ENCODE results near the gene POC5.
"Not testable (repeated sequence)": the region's sequence is repeated elsewhere in the genome, so short reads cannot be mapped to it uniquely, and the experiment has no call there.

DNA sequence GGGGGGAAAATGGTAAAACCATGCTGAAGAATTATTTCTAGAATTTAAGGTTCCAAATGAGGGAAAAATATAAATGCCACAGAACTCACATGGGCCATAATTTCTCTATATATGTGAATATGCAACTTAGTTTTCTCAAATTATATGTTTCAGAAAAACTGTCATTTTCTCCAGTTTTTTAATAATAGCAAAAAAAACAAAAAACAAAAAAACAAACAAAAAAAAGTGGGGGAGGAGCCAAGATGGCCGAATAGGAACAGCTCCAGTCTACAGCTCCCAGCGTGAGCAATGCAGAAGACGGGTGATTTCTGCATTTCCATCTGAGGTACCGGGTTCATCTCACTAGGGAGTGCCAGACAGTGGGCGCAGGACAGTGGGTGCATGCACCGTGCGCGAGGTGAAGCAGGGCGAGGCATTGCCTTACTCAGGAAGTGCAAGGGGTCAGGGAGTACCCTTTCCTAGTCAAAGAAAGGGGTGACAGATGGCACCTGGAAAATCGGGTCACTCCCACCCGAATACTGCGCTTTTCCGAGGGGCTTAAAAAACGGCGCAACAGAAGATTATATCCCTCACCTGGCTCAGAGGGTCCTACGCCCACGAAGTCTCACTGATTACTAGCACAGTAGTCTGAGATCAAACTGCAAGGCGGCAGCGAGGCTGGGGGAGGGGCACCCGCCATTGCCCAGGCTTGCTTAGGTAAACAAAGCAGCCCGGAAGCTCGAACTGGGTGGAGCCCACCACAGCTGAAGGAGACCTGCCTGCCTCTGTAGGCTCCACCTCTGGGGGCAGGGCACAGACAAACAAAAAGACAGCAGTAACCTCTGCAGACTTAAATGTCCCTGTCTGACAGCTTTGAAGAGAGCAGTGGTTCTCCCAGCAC, 21.5 kb downstream of the POC5 start:
- TF ChIP-seq SP4 (CRISPR knock-in tag; IDR thresholded peaks at IDR 0.05); ARNTL (CRISPR knock-in tag; IDR thresholded peaks at IDR 0.05); MYC (CRISPR knock-in tag; IDR thresholded peaks at IDR 0.05; ENCODE audit: borderline replicate concordance); ZNF274 (CRISPR knock-in tag; IDR thresholded peaks at IDR 0.05); SNAPC2 (CRISPR knock-in tag; IDR thresholded peaks at IDR 0.05); ZNF224 (CRISPR knock-in tag; IDR thresholded peaks at IDR 0.05); TCF7L2 (IDR thresholded peaks at IDR 0.05; ENCODE audit: low read depth, low read length); EED (CRISPR knock-in tag; IDR thresholded peaks at IDR 0.05); CHD2 (IDR thresholded peaks at IDR 0.05; ENCODE audit: low read depth, low read length); ZNF496 (CRISPR knock-in tag; IDR thresholded peaks at IDR 0.05; ENCODE audit: insufficient replicate concordance): not testable (repeated sequence)
- TF ChIP-seq, protein P1, sequence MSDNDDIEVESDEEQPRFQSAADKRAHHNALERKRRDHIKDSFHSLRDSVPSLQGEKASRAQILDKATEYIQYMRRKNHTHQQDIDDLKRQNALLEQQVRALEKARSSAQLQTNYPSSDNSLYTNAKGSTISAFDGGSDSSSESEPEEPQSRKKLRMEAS (IDR thresholded peaks at IDR 0.05) = not testable (repeated sequence)
- TF ChIP-seq, protein P2, sequence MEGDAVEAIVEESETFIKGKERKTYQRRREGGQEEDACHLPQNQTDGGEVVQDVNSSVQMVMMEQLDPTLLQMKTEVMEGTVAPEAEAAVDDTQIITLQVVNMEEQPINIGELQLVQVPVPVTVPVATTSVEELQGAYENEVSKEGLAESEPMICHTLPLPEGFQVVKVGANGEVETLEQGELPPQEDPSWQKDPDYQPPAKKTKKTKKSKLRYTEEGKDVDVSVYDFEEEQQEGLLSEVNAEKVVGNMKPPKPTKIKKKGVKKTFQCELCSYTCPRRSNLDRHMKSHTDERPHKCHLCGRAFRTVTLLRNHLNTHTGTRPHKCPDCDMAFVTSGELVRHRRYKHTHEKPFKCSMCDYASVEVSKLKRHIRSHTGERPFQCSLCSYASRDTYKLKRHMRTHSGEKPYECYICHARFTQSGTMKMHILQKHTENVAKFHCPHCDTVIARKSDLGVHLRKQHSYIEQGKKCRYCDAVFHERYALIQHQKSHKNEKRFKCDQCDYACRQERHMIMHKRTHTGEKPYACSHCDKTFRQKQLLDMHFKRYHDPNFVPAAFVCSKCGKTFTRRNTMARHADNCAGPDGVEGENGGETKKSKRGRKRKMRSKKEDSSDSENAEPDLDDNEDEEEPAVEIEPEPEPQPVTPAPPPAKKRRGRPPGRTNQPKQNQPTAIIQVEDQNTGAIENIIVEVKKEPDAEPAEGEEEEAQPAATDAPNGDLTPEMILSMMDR (CRISPR knock-in tag; IDR thresholded peaks at IDR 0.05) = not testable (repeated sequence)
- TF ChIP-seq, protein P3, sequence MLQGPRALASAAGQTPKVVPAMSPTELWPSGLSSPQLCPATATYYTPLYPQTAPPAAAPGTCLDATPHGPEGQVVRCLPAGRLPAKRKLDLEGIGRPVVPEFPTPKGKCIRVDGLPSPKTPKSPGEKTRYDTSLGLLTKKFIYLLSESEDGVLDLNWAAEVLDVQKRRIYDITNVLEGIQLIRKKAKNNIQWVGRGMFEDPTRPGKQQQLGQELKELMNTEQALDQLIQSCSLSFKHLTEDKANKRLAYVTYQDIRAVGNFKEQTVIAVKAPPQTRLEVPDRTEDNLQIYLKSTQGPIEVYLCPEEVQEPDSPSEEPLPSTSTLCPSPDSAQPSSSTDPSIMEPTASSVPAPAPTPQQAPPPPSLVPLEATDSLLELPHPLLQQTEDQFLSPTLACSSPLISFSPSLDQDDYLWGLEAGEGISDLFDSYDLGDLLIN (CRISPR knock-in tag; IDR thresholded peaks at IDR 0.05; ENCODE audit: borderline replicate concordance) = not testable (repeated sequence)
